SH-SY5Y (cell line): ENCODE data around the gene LAMP1.

Experiments
- GATA2 ChIP-seq: IDR thresholded peaks from 2 replicates; pipeline ENCODE4 v1.6.1; 2011; ENCODE audit warnings: mild to moderate bottlenecking, low read depth, low read length
- GATA3 ChIP-seq: IDR thresholded peaks from 2 replicates; pipeline ENCODE4 v1.6.1; 2011; ENCODE audit warnings: low read depth, mild to moderate bottlenecking, low read length, moderate library complexity

DNA sequence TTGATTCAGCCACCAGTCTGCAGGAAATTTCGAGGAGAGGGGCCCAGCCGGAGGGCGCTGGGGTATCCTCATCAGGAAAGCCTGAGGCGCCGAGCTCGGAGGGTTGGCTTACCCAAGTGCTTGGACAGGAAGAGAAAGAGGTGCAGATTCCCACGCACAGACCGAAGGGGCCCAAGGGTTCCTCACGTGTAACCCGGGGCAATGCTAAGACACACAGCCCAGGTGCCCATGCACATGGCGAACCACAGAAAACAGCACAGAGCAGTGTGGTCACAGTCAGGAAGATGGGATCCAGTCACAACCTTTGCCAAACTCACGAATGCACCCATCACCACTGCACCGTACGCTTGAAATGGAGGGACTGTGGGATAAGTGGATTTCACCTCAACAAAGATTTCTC lies 36.0 kb downstream of the LAMP1 start:
- TF ChIP-seq GATA2 (no peak), GATA3 (no peak)
